GM12865 (cell line): ENCODE measurements around the gene EIF4G3.
A peak's percentile ranks its signal among the peaks of the same experiment; 100 is the strongest.

ENCODE experiments used
- DNase-seq: peaks from one replicate; pipeline ENCODE4 v3.0.0; 2010; ENCODE audit warnings: low read depth
- H3K4me3 ChIP-seq: 2 replicates; pipeline ENCODE4 v1.5.1; 2011; ENCODE audit warnings: mild to moderate bottlenecking, low read depth, low read length, control low read depth
- TF ChIP-seq, protein P1 (sequence below): IDR thresholded peaks from 2 replicates; pipeline ENCODE4 v1.5.1; 2011; ENCODE audit warnings: low read length, control low read depth, low read depth, inconsistent platforms; ENCODE audit not compliant: insufficient read depth; ENCODE audit errors: missing control alignments

The EIF4G3 gene, protein sequence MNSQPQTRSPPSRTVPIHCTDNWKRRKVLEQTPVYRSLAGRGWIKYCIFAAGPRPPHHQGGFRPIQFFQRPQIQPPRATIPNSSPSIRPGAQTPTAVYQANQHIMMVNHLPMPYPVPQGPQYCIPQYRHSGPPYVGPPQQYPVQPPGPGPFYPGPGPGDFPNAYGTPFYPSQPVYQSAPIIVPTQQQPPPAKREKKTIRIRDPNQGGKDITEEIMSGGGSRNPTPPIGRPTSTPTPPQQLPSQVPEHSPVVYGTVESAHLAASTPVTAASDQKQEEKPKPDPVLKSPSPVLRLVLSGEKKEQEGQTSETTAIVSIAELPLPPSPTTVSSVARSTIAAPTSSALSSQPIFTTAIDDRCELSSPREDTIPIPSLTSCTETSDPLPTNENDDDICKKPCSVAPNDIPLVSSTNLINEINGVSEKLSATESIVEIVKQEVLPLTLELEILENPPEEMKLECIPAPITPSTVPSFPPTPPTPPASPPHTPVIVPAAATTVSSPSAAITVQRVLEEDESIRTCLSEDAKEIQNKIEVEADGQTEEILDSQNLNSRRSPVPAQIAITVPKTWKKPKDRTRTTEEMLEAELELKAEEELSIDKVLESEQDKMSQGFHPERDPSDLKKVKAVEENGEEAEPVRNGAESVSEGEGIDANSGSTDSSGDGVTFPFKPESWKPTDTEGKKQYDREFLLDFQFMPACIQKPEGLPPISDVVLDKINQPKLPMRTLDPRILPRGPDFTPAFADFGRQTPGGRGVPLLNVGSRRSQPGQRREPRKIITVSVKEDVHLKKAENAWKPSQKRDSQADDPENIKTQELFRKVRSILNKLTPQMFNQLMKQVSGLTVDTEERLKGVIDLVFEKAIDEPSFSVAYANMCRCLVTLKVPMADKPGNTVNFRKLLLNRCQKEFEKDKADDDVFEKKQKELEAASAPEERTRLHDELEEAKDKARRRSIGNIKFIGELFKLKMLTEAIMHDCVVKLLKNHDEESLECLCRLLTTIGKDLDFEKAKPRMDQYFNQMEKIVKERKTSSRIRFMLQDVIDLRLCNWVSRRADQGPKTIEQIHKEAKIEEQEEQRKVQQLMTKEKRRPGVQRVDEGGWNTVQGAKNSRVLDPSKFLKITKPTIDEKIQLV (N-terminal part only)

DNA sequence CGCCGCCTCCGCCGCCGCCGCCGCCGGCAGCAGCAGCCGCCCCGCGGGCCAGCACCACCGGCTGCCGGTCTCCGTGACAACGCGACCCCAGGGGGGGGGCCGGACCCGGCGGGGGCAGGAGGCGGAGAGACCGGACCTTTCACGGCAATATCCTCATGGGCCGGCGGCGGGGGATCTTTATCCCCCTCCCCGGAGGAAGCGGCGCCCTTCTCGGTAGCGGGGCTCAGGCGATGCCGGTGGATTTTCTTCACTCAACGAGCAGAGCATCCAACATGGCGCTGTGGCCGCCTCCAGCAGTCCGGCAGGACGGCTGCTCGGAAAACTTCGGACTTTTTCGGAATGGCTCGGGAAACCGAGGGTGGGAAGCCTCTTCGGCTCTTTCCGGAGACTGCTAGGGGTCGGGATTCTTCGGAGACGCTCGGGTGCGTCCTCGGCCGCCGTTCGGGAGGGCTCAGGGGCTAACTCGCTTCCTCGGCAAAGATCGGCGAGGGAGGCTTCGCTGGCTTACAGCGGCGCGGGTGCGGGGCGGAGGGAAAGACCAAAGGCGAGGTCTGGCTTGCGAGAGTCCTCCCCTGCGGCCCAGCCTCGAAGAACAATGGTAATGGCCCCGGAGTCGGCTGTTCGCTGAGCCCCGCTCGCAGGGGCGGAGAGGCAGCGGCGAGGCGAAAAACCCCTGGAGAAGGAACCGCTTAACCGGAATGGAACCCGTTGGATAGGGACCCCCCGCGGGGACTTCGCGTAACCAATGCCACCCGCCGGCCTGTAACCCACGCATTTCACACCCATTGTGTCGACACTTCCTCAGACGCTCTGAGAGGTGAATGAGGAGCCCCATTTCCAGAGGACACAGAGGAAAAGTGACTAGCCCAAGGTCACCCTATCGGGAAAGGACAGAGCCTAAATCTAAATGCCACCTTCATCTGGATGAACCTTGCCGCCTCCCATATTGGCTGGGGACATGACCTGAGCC lies at the start of gene EIF4G3:
Gene EIF4G3, minus strand, starts transcription at position 312 of the 970 bp plus-strand sequence. CDS start 174,155 bp downstream, outside the sequence.
- DNase-seq, result peak; percentile 98
- TF ChIP-seq, protein P1, sequence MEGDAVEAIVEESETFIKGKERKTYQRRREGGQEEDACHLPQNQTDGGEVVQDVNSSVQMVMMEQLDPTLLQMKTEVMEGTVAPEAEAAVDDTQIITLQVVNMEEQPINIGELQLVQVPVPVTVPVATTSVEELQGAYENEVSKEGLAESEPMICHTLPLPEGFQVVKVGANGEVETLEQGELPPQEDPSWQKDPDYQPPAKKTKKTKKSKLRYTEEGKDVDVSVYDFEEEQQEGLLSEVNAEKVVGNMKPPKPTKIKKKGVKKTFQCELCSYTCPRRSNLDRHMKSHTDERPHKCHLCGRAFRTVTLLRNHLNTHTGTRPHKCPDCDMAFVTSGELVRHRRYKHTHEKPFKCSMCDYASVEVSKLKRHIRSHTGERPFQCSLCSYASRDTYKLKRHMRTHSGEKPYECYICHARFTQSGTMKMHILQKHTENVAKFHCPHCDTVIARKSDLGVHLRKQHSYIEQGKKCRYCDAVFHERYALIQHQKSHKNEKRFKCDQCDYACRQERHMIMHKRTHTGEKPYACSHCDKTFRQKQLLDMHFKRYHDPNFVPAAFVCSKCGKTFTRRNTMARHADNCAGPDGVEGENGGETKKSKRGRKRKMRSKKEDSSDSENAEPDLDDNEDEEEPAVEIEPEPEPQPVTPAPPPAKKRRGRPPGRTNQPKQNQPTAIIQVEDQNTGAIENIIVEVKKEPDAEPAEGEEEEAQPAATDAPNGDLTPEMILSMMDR, result no peak
- H3K4me3 ChIP-seq, result peak within 1 kb of the TSS; percentile 100

GRCh38 chr1:21225065-21225464 lies 48.4 kb upstream of the EIF4G3 start:
- no peak overlapping the region for H3K4me3 ChIP-seq
- TF ChIP-seq, protein P1, result no peak
- DNase-seq, result no peak

GRCh38 chr1:21220815-21221214 lies 44.1 kb upstream of the EIF4G3 start:
- no peak overlapping the region for H3K4me3 ChIP-seq
- TF ChIP-seq, protein P1, result no peak
- DNase-seq, result no peak

- DNase-seq, result no peak
- H3K4me3 ChIP-seq, result no peak overlapping the region
- TF ChIP-seq, protein P1, result no peak
Measured at GRCh38 chr1:21219674-21220073, 43.0 kb upstream of the EIF4G3 start.

- DNase-seq, result no peak
- TF ChIP-seq, protein P1, result peak; percentile 43
- no peak overlapping the region for H3K4me3 ChIP-seq
Measured at GRCh38 chr1:21217812-21218596, 41.3 kb upstream of the EIF4G3 start.
